Bronchial epithelial cell (primary cell): ENCODE measurements around the gene MCC. TPM values are rescaled to one million over a fixed set of nuclear protein-coding genes. Genes with fewer than 3 reads are reported as not detected.

ENCODE experiments used
- DNase-seq: peaks from one replicate; pipeline ENCODE4 v3.0.0-alpha.2; 2010; ENCODE audit warnings: low read depth
- FAIRE-seq: peaks from 2 replicates; lab custom pipeline; 2011; peaks lifted over from hg19 to GRCh38; lab: Jason Lieb, UNC
- H3K27me3 ChIP-seq: 2 replicates; pipeline ENCODE4 v1.5.1; 2011; ENCODE audit warnings: low read length; ENCODE audit not compliant: control insufficient read depth, insufficient read depth
- H3K36me3 ChIP-seq: 2 replicates; pipeline ENCODE4 v1.5.1; 2011; ENCODE audit warnings: low read length; ENCODE audit not compliant: control insufficient read depth, insufficient read depth
- H3K4me3 ChIP-seq: 2 replicates; pipeline ENCODE4 v1.5.1; 2011; ENCODE audit warnings: mild to moderate bottlenecking, low read depth, low read length, control low read depth
- CTCF ChIP-seq: IDR thresholded peaks from 2 replicates; pipeline ENCODE4 v1.5.1; 2011; ENCODE audit warnings: mild to moderate bottlenecking, moderate library complexity, low read length, control low read depth, inconsistent platforms; ENCODE audit not compliant: insufficient read depth, severe bottlenecking
- total RNA-seq: library from RNA; depleted of rRNA; stranded (reverse); fragments of >200 nt; gene quantifications from 2 replicates; pipeline ENCODE4 v1.2.1, GENCODE V29; 2014

Gene MCC
- total RNA-seq, 1 donor from 2014 or later, result 43.2 TPM

- H3K4me3 ChIP-seq, result no peak overlapping the region
- no peak for TF ChIP-seq CTCF
- no peak for FAIRE-seq
- H3K36me3 ChIP-seq, result no peaks in the 10 kb centered on the region
- no peaks in the 10 kb centered on the region for H3K27me3 ChIP-seq
- DNase-seq, result no peak
Observed at GRCh38 chr5:113490317-113490716, 2.1 kb upstream of the MCC start.

GRCh38 chr5:113489299-113489698 lies 1.0 kb upstream of the MCC start:
- Histone ChIP-seq H3K27me3 (no peaks in the 10 kb centered on the region), H3K4me3 (no peak overlapping the region), H3K36me3 (no peaks in the 10 kb centered on the region)
- DNase-seq (peak; percentile 99), FAIRE-seq (peak; percentile 99)
- no peak for TF ChIP-seq CTCF

- peak; percentile 47 for DNase-seq
- FAIRE-seq, result no peak
- Histone ChIP-seq H3K4me3 (peak overlapping the region; percentile 83), H3K27me3 (no peaks in the 10 kb centered on the region), H3K36me3 (no peaks in the 10 kb centered on the region)
- TF ChIP-seq CTCF, result no peak
Observed at GRCh38 chr5:113488645-113489184, 462 bp upstream of the MCC start.

GRCh38 chr5:113487416-113487780 lies 855 bp downstream of the MCC start:
- TF ChIP-seq CTCF, result no peak
- peak; percentile 26 for DNase-seq
- no peak for FAIRE-seq
- Histone ChIP-seq H3K36me3 (no peaks in the 10 kb centered on the region), H3K27me3 (no peaks in the 10 kb centered on the region), H3K4me3 (peak overlapping the region; percentile 83)

GRCh38 chr5:113480243-113480642 lies 8.0 kb downstream of the MCC start:
- FAIRE-seq, result no peak

More at GRCh38 chr5:113480243-113480642, 8.0 kb downstream of the MCC start:
- no peak overlapping the region for H3K4me3 ChIP-seq
- no peaks in the 10 kb centered on the region for H3K36me3 ChIP-seq
- H3K27me3 ChIP-seq, result no peaks in the 10 kb centered on the region
- no peak for TF ChIP-seq CTCF
- DNase-seq, result peak; percentile 7
